ENCODE results near the gene FXYD6.
"Not testable (repeated sequence)": the region's sequence is repeated elsewhere in the genome, so short reads cannot be mapped to it uniquely, and the experiment has no call there.

The FXYD6 gene

DNA sequence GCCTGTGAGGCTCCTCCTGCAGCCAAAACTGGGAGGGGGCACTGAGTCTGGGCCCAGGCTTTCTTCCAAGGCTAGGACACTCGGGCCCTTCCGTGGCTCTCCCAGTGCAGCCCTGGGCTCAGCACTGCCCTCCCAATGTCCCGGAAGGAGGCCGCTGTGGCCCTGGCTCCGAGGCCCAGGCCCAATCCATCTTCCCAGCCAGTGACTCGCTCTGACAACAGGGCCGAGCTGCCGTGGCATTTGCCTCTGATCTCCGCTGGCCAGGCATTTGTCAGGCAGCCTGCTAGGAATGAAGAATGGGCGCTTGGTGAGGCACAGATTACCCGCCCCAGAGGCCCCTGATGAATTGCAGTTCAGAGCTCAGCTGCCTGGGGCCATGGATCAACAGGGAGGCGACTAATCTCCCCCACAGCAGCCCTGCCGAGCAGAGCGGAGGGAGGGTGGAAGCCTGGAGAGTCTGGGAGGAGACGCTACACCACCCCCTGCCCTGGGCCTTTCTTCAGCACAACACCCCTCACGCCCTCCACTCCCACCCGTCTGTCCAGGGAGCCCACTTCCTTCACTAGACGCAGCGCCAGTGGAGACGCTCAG lies 60.2 kb downstream of the FXYD6 start:
- no peak for DNase-seq (ENCODE audit: low read depth)

GRCh38 chr11:117815262-117815803 lies 61.1 kb downstream of the FXYD6 start:
- no peak for DNase-seq (ENCODE audit: low read depth)

DNA sequence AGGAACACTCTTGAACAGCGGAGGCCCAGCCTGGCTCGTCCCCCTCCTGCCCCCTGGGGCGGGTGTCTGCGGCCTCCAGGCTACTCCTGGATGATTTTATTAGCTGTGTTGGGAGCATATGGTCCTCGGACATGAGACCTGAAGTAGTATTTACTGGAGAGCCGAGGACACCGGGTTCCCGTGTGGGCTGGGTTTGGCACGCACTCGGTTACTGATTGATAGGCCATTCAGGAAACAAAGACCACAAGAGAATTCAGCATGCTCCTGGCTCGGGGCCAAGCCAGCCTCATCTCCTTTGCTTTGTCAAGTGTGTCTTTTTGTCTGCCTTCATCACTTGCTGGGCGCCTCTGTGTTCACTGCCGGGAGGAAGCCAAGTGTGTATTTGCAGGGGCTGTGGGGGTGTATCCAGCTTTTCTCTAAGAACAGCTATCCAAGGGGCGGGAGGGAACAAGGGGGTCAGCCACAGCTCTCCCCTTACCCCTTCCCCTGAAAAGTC lies 61.6 kb downstream of the FXYD6 start:
- DNase-seq (ENCODE audit: low read depth), result peak; percentile 56

- DNase-seq (ENCODE audit: low read depth), result no peak
These were observed 62.2 kb downstream of the FXYD6 start for GRCh38 chr11:117814204-117814765.

- not testable (repeated sequence) for DNase-seq (ENCODE audit: low read depth)
These were observed 66.4 kb downstream of the FXYD6 start for GRCh38 chr11:117810056-117810451.

GRCh38 chr11:117809236-117810055 lies 67.0 kb downstream of the FXYD6 start:
- no peak for DNase-seq (ENCODE audit: low read depth)

DNA sequence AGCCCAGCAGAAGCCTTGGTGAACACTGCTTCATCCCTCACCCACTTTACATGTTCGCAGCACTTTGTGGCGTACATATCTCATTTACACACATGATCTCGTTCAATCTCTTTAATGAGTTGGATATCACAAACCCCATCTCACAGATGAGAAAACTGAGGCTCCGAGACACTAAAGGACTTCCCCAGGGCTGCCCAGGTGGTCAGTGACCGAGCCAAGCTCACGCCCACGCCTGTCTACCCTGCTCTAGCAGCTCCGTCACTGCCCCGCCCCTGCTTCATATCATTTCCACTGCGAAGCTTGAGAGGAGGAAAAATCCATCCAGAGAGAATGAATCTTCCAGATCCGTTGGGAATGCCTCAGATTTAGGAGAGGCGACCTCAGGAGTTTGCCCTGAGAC lies 67.7 kb downstream of the FXYD6 start:
- no peak for DNase-seq (ENCODE audit: low read depth)

GRCh38 chr11:117807482-117808327 lies 68.8 kb downstream of the FXYD6 start:
- peak; percentile 78 for DNase-seq (ENCODE audit: low read depth)

GRCh38 chr11:117806846-117807245 lies 69.6 kb downstream of the FXYD6 start:
- DNase-seq (ENCODE audit: low read depth), result no peak

DNA sequence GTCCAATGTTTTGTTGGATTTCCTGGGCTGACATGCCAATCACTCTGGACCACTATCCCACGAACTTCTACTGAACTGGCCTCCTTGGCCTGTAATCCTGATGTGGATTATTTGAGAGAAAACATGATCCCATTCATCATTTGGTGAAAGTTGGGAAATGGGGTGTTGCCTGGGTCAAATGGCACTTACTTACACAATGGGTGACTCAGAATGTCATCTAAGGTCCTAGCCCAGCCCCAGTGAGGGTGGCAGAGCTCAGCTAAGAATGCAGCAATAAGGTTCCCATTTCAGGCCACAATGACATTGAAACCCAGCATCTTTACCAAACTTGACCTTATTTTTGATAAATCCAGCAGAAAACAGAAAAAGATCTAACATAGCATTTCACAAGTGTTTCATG lies 71.4 kb downstream of the FXYD6 start:
- no peak for DNase-seq (ENCODE audit: low read depth)

GRCh38 chr11:117803896-117804295 lies 72.6 kb downstream of the FXYD6 start:
- DNase-seq (ENCODE audit: low read depth), result no peak

DNA sequence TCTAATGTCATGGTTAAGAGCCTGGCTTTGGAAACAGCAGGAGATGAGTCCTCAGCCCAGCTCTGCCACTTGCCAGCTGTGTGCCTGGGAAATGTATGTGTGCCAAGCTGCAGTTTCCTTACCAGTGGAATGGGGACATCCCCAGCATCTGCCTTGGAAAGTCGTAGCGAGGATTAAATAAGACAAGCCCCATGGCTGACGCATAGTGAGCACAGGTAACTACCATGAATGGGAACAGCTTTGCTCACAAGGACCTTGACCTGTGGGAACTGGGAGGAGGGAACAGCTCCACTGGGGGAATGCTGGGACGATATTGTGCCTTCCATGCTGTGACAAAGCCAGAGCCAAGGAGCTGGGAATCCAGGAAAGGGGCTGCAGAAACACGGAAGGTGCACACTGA lies 76.8 kb downstream of the FXYD6 start:
- DNase-seq (ENCODE audit: low read depth), result no peak

GRCh38 chr11:117796872-117797529 lies 79.5 kb downstream of the FXYD6 start, which contains the start of gene DSCAML1:
Gene DSCAML1, minus strand, starts transcription at chr11:117797216. Its CDS starts 137 bp downstream, at chr11:117797079.
- DNase-seq (ENCODE audit: low read depth), result no peak

- no peak for DNase-seq (ENCODE audit: low read depth)
These were observed 80.0 kb downstream of the FXYD6 start for GRCh38 chr11:117796456-117796871.

DNA sequence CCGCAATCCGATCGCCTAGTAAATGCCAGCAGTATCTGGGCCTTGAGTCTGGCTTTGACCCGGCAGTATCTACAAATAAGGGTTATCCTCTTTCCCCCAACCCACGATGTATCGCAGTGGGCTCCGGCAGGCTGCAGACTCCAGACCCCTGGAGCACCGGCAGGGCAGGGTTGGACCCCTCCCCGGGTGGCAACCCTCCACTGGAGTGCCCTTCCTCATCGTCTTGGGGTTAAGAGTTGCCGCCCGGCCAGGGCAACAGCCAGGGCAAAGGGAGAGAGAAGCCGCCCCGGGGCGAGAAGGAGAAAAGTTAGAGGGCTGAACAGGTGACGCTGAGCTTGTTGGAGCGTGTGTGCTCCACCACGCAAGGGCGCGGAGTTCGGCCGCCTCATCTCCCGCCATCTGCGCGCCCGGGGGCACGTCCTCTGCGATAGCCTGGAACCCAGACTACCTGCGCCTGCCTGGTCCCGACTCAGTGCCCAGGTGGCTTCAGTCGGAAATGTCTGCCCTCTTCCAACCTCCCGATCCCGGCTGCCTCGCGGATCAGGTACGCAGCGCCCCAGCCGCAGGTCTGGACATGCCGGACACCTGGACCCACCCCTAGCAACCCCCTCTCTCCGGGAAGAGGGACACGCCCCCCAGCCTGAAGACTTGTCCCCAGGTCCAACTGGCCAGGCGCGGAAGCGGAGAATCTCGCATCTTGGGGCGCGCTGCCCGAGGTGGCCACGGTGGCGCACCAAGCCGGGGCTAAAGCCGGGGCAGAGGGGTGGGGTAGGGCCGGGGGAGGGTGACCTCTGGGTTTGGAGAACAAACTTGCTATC lies 80.6 kb downstream of the FXYD6 start:
- no peak for DNase-seq (ENCODE audit: low read depth)

GRCh38 chr11:117794772-117795629 lies 81.5 kb downstream of the FXYD6 start:
- no peak for DNase-seq (ENCODE audit: low read depth)

- no peak for DNase-seq (ENCODE audit: low read depth)
These were observed 82.3 kb downstream of the FXYD6 start for GRCh38 chr11:117794135-117794534.

GRCh38 chr11:117793583-117793982 lies 82.9 kb downstream of the FXYD6 start:
- no peak for DNase-seq (ENCODE audit: low read depth)

DNA sequence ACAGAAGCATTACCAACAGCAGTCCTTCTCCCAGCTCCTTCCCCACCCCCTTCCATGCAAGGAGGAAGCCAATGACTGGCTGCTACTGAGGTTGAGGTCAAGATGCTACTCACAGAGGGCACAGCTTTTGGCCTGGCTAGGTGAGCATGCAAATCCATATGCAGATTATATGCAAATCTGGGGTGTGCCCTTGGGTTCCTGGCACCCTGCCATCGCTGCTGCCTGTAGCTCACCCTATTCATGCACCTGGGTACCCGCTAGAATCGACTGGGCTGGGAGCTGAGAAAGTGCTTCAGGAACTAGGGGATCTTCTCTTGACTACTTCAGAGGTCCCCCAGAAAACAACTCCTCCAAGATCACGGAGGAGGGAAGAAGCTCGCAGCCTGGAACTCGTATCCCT lies 83.5 kb downstream of the FXYD6 start:
- no peak for DNase-seq (ENCODE audit: low read depth)
